22Rv1 (cell line): ENCODE results near the gene ETNK1.

Experiments
- ZFX ChIP-seq: fragments of 450-650 bp; IDR thresholded peaks from 2 replicates; pipeline ENCODE4 v1.6.1; 2017; ENCODE audit warnings: antibody characterized with exemption, borderline replicate concordance
- TF ChIP-seq, protein P1 (sequence below): fragments of 450-650 bp; IDR thresholded peaks from 2 replicates; pipeline ENCODE4 v1.5.1; 2017; ENCODE audit warnings: mild to moderate bottlenecking

DNA sequence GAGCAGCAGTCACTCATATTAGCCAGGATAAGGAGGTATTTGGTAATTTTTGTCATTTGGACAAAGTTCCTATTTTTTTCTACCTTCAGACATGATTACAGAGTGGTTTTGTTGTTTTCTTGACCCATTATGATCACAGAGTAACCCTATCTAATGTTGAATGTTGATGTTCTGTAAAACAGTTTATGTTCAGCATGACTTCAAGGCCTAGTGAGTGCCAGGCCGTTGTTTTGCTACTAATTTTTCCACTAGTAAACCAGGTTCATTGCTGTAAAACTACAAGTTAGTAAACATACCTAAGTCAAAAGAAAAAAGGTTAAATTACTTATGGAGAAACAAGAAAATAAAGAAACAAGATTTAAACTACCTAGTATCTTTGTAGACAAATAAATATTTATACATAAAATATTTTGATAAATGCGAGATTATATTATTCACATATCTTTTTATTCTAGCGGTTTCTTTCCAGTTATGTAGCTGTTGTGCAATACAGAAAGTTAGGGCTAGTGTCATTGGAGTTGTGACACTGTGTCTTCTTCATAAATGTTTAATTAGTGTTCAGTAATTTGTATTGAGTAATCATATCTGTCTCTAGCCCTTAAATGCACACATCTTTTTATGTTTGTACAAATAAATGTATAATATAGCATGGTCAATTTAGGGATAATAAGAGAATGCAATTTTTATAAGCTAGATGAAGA, 16.5 kb downstream of the ETNK1 start:
- TF ChIP-seq, protein P1, sequence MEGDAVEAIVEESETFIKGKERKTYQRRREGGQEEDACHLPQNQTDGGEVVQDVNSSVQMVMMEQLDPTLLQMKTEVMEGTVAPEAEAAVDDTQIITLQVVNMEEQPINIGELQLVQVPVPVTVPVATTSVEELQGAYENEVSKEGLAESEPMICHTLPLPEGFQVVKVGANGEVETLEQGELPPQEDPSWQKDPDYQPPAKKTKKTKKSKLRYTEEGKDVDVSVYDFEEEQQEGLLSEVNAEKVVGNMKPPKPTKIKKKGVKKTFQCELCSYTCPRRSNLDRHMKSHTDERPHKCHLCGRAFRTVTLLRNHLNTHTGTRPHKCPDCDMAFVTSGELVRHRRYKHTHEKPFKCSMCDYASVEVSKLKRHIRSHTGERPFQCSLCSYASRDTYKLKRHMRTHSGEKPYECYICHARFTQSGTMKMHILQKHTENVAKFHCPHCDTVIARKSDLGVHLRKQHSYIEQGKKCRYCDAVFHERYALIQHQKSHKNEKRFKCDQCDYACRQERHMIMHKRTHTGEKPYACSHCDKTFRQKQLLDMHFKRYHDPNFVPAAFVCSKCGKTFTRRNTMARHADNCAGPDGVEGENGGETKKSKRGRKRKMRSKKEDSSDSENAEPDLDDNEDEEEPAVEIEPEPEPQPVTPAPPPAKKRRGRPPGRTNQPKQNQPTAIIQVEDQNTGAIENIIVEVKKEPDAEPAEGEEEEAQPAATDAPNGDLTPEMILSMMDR: no peak
- no peak for TF ChIP-seq ZFX
